Endometrial microvascular endothelial cells (primary cell): ENCODE results near the gene PVALEF. TPM values are rescaled to one million over a fixed set of nuclear protein-coding genes. Genes with fewer than 3 reads are reported as not detected.

Source experiments
- in situ Hi-C: cut with HindIII; loops from 2 replicates; pipeline ENCODE4 v1.10.0; 2017; ENCODE audit warnings: low sequenced_read_pairs, low pct_unique_long_range_greater_than_20kb; ENCODE audit errors: inconsistent ontology term
- total RNA-seq: library from RNA; depleted of rRNA; stranded (reverse); fragments of >200 nt; gene quantifications from one replicate; pipeline ENCODE4 v1.2.3, GENCODE V29; 2015; ENCODE audit errors: inconsistent ontology term

PVALEF gene
- total RNA-seq, 1 donor from 2014 or later = not detected

GRCh38 chr17:81189670-81190530 is 24.6 kb downstream of the PVALEF start:
- in situ Hi-C loops = no loop called here

- in situ Hi-C loops = no loop called here
Measured at GRCh38 chr17:81190591-81190990, 25.3 kb downstream of the PVALEF start.

GRCh38 chr17:81191116-81191515 is 25.8 kb downstream of the PVALEF start:
- in situ Hi-C loops = no loop called here

GRCh38 chr17:81191646-81192045 is 26.3 kb downstream of the PVALEF start:
- in situ Hi-C loops = no loop called here

- in situ Hi-C loops = no loop called here
Measured at GRCh38 chr17:81192386-81193050, 27.2 kb downstream of the PVALEF start.

- in situ Hi-C loops = no loop called here
Measured at GRCh38 chr17:81193051-81193410, 27.7 kb downstream of the PVALEF start.

GRCh38 chr17:81193470-81194224 is 28.3 kb downstream of the PVALEF start:
- in situ Hi-C loops = no loop called here

GRCh38 chr17:81194225-81194760 is 29.0 kb downstream of the PVALEF start:
- in situ Hi-C loops = no loop called here

- in situ Hi-C loops = no loop called here
Measured at GRCh38 chr17:81194941-81195901, 29.9 kb downstream of the PVALEF start.

- in situ Hi-C loops = no loop called here
Measured at GRCh38 chr17:81195941-81196495, 30.7 kb downstream of the PVALEF start.

GRCh38 chr17:81196505-81197408 is 31.4 kb downstream of the PVALEF start:
- in situ Hi-C loops = no loop called here

- in situ Hi-C loops = no loop called here
Measured at GRCh38 chr17:81197409-81197795, 32.1 kb downstream of the PVALEF start.

- in situ Hi-C loops = no loop called here
Measured at GRCh38 chr17:81197831-81198490, 32.7 kb downstream of the PVALEF start.

- in situ Hi-C loops = no loop called here
Measured at GRCh38 chr17:81198826-81199481, 33.6 kb downstream of the PVALEF start.

- in situ Hi-C loops = no loop called here
Measured at GRCh38 chr17:81199482-81199830, 34.1 kb downstream of the PVALEF start.

- in situ Hi-C loops = no loop called here
Measured at GRCh38 chr17:81200201-81200600, 34.9 kb downstream of the PVALEF start.
